Measurements from ENCODE around the gene SYDE1.

SYDE1 gene

DNA sequence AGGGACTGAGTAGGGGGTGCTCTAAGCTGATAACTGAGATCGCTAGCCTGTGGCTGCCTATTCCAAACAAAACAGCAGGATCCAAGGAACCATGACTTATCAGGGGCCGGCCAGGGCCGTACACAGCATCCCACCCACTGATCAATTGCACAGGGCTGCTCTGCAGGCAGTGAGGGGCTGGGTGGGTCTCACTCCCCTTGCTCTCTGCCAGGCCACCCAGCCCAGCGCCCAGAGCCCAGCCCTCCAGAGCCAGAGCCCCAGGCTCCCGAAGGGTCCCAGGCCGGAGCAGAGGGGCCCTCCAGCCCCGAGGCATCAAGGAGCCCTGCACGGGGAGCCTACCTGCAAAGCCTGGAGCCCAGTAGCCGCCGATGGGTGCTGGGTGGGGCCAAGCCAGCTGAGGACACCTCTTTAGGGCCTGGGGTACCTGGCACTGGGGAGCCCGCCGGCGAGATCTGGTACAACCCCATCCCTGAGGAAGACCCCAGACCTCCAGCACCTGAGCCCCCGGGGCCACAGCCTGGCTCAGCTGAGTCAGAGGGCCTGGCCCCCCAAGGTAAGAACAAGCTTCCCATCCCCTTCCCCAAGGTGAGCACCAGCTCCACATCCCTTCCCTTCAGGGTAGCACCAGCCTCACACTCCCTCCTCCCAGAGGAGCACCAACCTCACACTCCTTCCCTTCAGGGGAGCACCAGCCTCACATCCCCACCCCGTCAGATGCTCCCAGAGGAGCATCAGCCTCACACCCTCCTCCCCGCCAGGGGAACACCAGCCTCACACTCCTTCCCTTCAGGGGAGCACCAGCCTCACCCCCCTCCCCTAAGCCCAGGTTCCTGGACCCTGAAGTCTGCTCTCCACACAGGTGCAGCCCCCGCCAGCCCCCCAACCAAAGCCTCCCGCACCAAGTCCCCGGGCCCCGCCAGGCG is 1.9 kb downstream of the SYDE1 start:
- TF ChIP-seq, protein P1, sequence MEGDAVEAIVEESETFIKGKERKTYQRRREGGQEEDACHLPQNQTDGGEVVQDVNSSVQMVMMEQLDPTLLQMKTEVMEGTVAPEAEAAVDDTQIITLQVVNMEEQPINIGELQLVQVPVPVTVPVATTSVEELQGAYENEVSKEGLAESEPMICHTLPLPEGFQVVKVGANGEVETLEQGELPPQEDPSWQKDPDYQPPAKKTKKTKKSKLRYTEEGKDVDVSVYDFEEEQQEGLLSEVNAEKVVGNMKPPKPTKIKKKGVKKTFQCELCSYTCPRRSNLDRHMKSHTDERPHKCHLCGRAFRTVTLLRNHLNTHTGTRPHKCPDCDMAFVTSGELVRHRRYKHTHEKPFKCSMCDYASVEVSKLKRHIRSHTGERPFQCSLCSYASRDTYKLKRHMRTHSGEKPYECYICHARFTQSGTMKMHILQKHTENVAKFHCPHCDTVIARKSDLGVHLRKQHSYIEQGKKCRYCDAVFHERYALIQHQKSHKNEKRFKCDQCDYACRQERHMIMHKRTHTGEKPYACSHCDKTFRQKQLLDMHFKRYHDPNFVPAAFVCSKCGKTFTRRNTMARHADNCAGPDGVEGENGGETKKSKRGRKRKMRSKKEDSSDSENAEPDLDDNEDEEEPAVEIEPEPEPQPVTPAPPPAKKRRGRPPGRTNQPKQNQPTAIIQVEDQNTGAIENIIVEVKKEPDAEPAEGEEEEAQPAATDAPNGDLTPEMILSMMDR (IDR thresholded peaks at IDR 0.05; ENCODE audit: low read depth, low read length), result no peak
- no peak for DNase-seq (ENCODE audit: low read depth in 2 of 2)
- peak overlapping the region in 1 of 2 donors; percentile 82 for H3K4me3 ChIP-seq (replicated peaks in 1 of 2; ENCODE audit: low read depth in 2 of 2, low read length in 2 of 2)

DNA sequence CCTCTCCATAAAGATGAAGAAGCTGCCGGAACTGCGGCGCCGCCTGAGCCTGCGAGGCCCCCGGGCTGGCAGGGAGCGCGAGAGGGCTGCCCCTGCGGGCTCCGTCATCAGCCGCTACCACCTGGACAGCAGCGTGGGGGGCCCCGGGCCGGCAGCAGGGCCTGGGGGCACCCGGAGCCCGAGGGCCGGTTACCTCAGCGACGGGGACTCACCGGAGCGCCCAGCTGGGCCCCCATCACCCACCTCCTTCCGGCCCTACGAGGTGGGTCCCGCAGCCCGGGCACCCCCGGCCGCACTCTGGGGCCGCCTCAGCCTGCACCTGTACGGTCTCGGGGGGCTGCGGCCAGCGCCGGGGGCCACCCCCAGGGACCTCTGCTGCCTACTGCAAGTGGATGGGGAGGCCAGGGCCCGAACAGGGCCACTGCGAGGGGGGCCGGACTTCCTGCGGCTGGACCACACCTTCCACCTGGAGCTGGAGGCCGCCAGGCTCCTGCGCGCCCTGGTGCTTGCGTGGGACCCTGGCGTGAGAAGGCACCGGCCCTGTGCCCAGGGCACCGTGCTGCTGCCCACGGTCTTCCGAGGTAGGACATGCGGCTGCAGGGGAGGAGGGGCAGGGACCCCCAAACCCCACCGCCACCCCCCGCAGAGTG is 2.7 kb downstream of the SYDE1 start:
- no peak for DNase-seq (ENCODE audit: low read depth in 2 of 2)
- TF ChIP-seq, protein P1 (IDR thresholded peaks at IDR 0.05; ENCODE audit: low read depth, low read length), result no peak
- no peak overlapping the region for H3K4me3 ChIP-seq (replicated peaks in 1 of 2; ENCODE audit: low read depth in 2 of 2, low read length in 2 of 2)

DNA sequence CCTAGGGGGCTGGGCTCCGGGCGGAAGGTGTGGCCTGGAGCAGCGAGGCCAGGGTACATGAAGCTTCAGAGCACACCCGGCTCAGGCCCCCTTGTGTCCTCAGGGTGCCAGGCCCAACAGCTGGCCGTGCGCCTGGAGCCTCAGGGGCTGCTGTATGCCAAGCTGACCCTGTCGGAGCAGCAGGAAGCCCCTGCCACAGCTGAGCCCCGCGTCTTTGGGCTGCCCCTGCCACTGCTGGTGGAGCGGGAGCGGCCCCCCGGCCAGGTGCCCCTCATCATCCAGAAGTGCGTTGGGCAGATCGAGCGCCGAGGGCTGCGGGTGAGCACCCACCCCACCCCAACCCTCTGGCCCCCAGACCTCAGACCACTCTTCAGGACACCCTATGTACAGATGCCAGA is 3.2 kb downstream of the SYDE1 start:
- H3K4me3 ChIP-seq (replicated peaks in 1 of 2; ENCODE audit: low read depth in 2 of 2, low read length in 2 of 2), result no peak overlapping the region
- TF ChIP-seq, protein P1 (IDR thresholded peaks at IDR 0.05; ENCODE audit: low read depth, low read length), result no peak
- DNase-seq (ENCODE audit: low read depth in 2 of 2), result no peak

DNA sequence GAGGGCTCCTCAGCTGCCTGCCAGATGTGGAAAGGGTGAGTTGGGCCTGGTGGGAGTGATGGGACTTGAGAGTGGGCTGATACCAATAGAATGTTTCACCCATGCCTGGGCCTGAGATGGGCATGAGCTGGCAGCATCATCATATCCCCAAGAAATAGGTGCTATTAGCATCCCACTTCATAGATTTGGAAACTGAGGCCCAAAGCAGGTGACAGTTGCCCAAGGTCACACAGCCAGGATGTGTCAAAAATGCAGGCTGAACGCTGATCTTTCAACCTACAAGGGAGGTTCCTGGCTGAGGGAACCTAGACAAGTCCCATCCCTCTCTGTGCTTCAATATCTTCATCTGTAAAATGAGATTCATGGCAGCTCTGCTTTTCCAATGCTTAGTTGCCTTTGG is 4.6 kb downstream of the SYDE1 start:
- TF ChIP-seq, protein P1 (IDR thresholded peaks at IDR 0.05; ENCODE audit: low read depth, low read length), result no peak
- no peak for DNase-seq (ENCODE audit: low read depth in 2 of 2)
- no peak overlapping the region for H3K4me3 ChIP-seq (replicated peaks in 1 of 2; ENCODE audit: low read depth in 2 of 2, low read length in 2 of 2)

DNA sequence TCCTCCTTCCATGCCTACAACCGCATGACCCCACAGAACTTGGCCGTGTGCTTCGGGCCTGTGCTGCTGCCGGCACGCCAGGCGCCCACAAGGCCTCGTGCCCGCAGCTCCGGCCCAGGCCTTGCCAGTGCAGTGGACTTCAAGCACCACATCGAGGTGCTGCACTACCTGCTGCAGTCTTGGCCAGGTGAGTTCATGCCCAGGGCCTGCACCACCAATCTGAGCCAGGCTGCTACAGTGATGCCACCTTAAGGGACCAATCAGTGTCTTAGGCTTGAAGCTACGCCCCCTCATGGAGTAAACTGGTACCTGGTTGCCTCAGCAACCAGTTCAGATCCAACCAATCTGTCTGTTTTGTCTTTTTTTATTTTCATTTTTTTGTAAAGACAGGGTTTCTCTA is 5.2 kb downstream of the SYDE1 start:
- DNase-seq (ENCODE audit: low read depth in 2 of 2), result no peak
- H3K4me3 ChIP-seq (replicated peaks in 1 of 2; ENCODE audit: low read depth in 2 of 2, low read length in 2 of 2), result no peak overlapping the region
- TF ChIP-seq, protein P1 (IDR thresholded peaks at IDR 0.05; ENCODE audit: low read depth, low read length), result no peak

DNA sequence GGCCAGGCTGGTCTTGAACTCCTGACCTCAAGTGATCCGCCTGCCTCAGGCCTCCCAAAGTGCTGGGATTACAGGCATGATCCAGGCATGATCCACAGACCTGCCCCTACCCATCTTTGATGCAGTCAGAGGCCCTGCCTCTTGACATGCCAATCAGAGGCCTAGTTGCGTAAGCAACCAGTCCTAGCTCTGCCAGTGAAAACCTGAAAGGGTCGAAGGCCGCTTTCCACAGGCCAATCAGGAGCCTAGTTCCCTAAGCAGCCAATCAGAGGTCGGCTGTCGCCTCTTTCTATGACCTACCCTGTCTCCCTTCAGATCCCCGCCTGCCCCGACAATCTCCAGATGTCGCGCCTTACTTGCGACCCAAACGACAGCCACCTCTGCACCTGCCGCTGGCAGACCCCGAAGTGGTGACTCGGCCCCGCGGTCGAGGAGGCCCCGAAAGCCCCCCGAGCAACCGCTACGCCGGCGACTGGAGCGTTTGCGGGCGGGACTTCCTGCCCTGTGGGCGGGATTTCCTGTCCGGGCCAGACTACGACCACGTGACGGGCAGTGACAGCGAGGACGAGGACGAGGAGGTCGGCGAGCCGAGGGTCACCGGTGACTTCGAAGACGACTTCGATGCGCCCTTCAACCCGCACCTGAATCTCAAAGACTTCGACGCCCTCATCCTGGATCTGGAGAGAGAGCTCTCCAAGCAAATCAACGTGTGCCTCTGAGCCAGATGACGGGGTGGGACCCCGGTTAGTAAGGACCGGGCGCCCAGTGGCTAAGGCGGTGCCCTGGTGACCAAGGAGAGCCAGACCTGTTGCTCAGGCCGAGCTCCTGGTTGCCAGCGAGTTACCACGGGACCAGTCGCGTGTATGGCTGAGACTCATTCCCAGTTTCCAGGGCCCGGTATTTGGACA is 6.3 kb downstream of the SYDE1 start:
- H3K4me3 ChIP-seq (replicated peaks in 1 of 2; ENCODE audit: low read depth in 2 of 2, low read length in 2 of 2), result no peak overlapping the region
- DNase-seq (ENCODE audit: low read depth in 2 of 2), result no peak

More for the DNA sequence above, 6.3 kb downstream of the SYDE1 start:
- TF ChIP-seq, protein P1 (IDR thresholded peaks at IDR 0.05; ENCODE audit: low read depth, low read length), result no peak
